Mononuclear cell (primary cell): ENCODE results near the gene PTPRM. TPM values are rescaled to one million over a fixed set of nuclear protein-coding genes. Genes with fewer than 3 reads are reported as not detected.

ENCODE experiments used
- H3K27me3 ChIP-seq: 2 replicates; pipeline ENCODE4 v1.6.0; 2011; ENCODE audit warnings: low read length, control low read depth; ENCODE audit not compliant: insufficient read depth
- H3K4me1 ChIP-seq: 2 replicates; pipeline ENCODE4 v1.5.1; 2011; ENCODE audit warnings: mild to moderate bottlenecking, low read length, control low read depth; ENCODE audit not compliant: insufficient read depth
- H3K4me3 ChIP-seq: 2 replicates; pipeline ENCODE4 v1.5.1; 2011; ENCODE audit warnings: mild to moderate bottlenecking, low read length, moderate library complexity
- H3K9me3 ChIP-seq: 2 replicates; pipeline ENCODE4 v1.5.1; 2011; ENCODE audit warnings: low read depth, mild to moderate bottlenecking, control low read depth, low read length
- total RNA-seq: library from RNA; depleted of rRNA; stranded (reverse); fragments of >200 nt; gene quantifications from one replicate; pipeline ENCODE4 v1.2.3, GENCODE V29; 2012

Gene PTPRM
- total RNA-seq, 1 donor: 8.0 TPM

GRCh38 chr18:7873316-7873715 lies 306.2 kb downstream of the PTPRM start:
- H3K27me3 ChIP-seq: no peaks in the 10 kb centered on the region
- H3K4me1 ChIP-seq: no peaks in the 10 kb centered on the region
- H3K9me3 ChIP-seq: no peaks in the 10 kb centered on the region
- no peak overlapping the region for H3K4me3 ChIP-seq

GRCh38 chr18:7876354-7877104 lies 309.4 kb downstream of the PTPRM start:
- Histone ChIP-seq H3K4me1 (no peaks in the 10 kb centered on the region), H3K9me3 (no peaks in the 10 kb centered on the region), H3K27me3 (no peaks in the 10 kb centered on the region), H3K4me3 (no peak overlapping the region)

GRCh38 chr18:7877609-7878008 lies 310.5 kb downstream of the PTPRM start:
- Histone ChIP-seq H3K4me1 (no peaks in the 10 kb centered on the region), H3K27me3 (no peaks in the 10 kb centered on the region), H3K9me3 (no peaks in the 10 kb centered on the region), H3K4me3 (no peak overlapping the region)

DNA sequence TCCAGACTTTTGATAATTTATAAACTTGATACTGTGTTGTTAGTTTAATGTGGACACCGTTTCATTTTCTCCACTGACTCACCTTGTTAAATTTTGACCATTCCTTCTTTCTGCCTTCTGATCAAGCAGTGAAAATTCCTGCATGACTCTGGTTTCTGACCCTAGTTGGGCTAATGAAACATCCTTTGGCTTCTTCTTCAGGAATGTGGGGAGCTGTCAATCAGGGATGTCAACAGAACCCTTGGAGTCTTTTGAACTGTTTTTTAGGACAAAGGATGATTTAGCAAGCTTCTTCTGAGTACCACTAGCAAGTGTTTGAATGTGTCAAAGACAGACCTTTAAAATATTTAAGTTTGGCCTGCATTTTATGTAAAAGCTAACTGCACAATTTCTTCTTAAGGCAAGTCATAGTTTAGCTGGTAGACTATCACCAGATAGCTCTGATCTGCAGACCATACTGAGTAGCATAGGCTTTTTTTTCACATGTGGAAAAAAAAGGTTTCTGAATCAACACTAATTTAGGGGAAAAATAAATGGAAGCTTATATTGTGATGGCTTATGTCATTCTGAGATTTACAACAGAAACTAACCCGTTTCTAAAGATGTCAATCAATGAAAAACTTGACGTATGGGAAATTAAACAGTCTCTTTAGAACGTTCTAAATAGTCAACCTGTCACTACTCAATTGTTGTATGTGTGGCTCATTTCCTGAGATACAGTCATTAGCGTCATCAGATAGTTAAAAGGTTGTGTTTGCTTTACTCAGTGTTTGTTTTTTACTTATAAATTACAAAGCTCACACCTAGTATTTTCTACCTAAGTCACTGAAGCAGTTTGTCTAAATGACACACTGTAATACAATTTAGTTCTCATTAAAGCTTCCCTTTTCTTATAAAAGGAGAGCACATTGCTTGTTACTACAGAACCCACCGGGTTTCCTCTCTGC lies 311.4 kb downstream of the PTPRM start:
- Histone ChIP-seq H3K9me3 (no peaks in the 10 kb centered on the region), H3K4me3 (no peak overlapping the region), H3K4me1 (no peaks in the 10 kb centered on the region), H3K27me3 (no peaks in the 10 kb centered on the region)

GRCh38 chr18:7879717-7880116 lies 312.6 kb downstream of the PTPRM start:
- no peaks in the 10 kb centered on the region for H3K27me3 ChIP-seq
- no peaks in the 10 kb centered on the region for H3K4me1 ChIP-seq
- H3K9me3 ChIP-seq: no peaks in the 10 kb centered on the region
- H3K4me3 ChIP-seq: no peak overlapping the region

DNA sequence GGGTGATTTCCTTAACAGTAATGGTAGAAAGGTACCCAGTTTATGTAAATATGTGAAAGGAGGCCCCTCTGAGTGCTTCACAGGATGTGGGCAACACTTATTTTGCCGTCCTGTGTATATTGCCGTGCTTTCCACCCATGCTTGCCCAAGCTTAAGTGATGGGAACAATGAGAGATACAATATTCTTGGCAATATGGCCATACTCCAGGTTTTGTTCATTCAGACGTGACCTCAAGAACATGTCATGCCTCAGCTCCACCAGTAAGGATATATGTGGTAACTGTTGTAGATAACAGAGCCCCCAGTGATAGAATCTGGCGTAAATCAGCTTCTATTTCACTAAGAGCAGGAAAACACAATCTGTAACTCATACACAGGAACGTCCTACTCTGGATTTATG lies 318.7 kb downstream of the PTPRM start:
- H3K4me3 ChIP-seq: no peak overlapping the region
- H3K27me3 ChIP-seq: no peaks in the 10 kb centered on the region
- no peaks in the 10 kb centered on the region for H3K9me3 ChIP-seq
- no peaks in the 10 kb centered on the region for H3K4me1 ChIP-seq

GRCh38 chr18:7886436-7886835 lies 319.3 kb downstream of the PTPRM start:
- Histone ChIP-seq H3K4me1 (no peaks in the 10 kb centered on the region), H3K4me3 (no peak overlapping the region), H3K9me3 (no peaks in the 10 kb centered on the region), H3K27me3 (no peaks in the 10 kb centered on the region)

GRCh38 chr18:7889515-7889914 lies 322.4 kb downstream of the PTPRM start:
- Histone ChIP-seq H3K4me1 (no peaks in the 10 kb centered on the region), H3K9me3 (no peaks in the 10 kb centered on the region), H3K27me3 (no peaks in the 10 kb centered on the region), H3K4me3 (no peak overlapping the region)

GRCh38 chr18:7890075-7890474 lies 323.0 kb downstream of the PTPRM start:
- Histone ChIP-seq H3K9me3 (no peaks in the 10 kb centered on the region), H3K27me3 (no peaks in the 10 kb centered on the region), H3K4me1 (no peaks in the 10 kb centered on the region), H3K4me3 (no peak overlapping the region)

- Histone ChIP-seq H3K4me1 (no peaks in the 10 kb centered on the region), H3K9me3 (no peaks in the 10 kb centered on the region), H3K27me3 (no peaks in the 10 kb centered on the region)
These were observed 325.4 kb downstream of the PTPRM start for GRCh38 chr18:7892556-7892955.

DNA sequence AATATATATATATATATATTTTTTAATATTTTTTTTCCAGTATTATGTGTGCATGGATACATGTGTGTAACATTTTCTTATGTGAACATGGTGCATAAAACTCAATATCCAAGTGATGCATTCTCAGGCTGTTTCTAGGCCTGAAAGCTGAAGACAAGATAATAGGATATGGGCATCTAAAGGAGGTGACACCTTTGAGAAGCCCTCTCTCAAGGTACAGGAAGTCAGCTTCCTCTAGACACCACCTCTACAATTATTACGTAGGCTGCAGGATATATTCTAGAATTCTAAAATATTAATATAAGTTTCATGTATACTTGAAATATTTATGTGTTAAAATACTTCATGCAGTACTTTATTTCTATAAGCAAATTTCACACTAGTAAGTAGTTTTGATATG lies 327.5 kb downstream of the PTPRM start:
- Histone ChIP-seq H3K27me3 (no peaks in the 10 kb centered on the region), H3K4me3 (no peak overlapping the region), H3K4me1 (no peaks in the 10 kb centered on the region), H3K9me3 (no peaks in the 10 kb centered on the region)

More at GRCh38 chr18:7892556-7892955, 325.4 kb downstream of the PTPRM start:
- no peak overlapping the region for H3K4me3 ChIP-seq

DNA sequence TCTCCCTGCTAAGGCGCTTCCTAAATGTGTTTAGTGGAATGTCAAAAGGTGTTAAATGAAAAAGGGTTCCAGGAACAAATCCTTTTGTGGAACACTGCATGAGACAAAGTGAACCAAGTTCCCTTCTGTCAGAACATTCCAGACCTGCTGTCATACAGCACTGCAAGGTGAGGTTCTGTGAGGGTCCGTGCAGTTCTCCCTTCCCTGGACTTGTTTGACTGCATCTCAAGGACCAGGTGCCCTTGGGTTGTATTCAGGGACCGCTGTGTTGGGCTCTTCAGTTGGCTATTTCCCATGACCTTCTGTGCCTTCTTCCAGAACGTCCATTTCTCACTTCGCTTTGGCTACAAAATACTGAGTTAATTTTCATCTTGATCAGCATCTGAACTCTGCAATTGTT lies 328.2 kb downstream of the PTPRM start:
- no peaks in the 10 kb centered on the region for H3K27me3 ChIP-seq
- no peak overlapping the region for H3K4me3 ChIP-seq
- no peaks in the 10 kb centered on the region for H3K4me1 ChIP-seq
- H3K9me3 ChIP-seq: no peaks in the 10 kb centered on the region

DNA sequence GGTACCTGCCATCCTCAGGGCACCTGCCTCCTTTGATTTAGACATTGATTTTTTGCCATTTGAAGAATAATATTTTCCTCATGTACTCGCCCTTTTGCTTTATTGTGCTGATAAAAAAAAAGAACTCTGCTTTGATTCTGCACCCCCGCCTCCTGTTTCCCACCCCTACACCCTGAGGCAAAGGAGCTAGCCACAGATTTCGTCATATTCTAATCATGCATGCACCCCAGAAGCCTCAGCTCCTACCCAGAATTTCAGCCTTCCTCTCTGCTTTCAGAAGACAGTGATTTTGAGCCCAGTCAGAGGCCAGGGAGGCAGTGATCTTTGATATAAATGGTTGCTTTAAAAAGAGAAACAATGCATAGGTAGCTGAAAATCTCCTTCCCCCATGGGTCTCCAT lies 329.0 kb downstream of the PTPRM start:
- Histone ChIP-seq H3K4me1 (no peaks in the 10 kb centered on the region), H3K4me3 (no peak overlapping the region), H3K27me3 (no peaks in the 10 kb centered on the region), H3K9me3 (no peaks in the 10 kb centered on the region)

GRCh38 chr18:7896805-7897518 lies 329.8 kb downstream of the PTPRM start:
- no peak overlapping the region for H3K4me3 ChIP-seq
- no peaks in the 10 kb centered on the region for H3K27me3 ChIP-seq
- no peaks in the 10 kb centered on the region for H3K9me3 ChIP-seq
- no peaks in the 10 kb centered on the region for H3K4me1 ChIP-seq

- H3K4me1 ChIP-seq: no peaks in the 10 kb centered on the region
- no peaks in the 10 kb centered on the region for H3K27me3 ChIP-seq
- no peaks in the 10 kb centered on the region for H3K9me3 ChIP-seq
- H3K4me3 ChIP-seq: no peak overlapping the region
These were observed 331.1 kb downstream of the PTPRM start for GRCh38 chr18:7898181-7898580.
